Right atrium auricular region (tissue), 2 donors: ENCODE results near the gene HIVEP2. TPM values are rescaled to one million over a fixed set of nuclear protein-coding genes. Genes with fewer than 3 reads are reported as not detected.

Experiments used
- DNase-seq: peaks from one replicate; pipeline ENCODE4 v3.0.0-alpha.2; 2019; ENCODE audit warnings: low spot score
- H3K27ac ChIP-seq, 2 donors: fragments of 200-600 bp; sonication (generic); 1 replicate in 1 of 2; 2 replicates in 1 of 2; pipeline ENCODE4 v1.5.1; 2016 to 2019
- H3K27me3 ChIP-seq, 2 donors: fragments of 200-600 bp; sonication (generic); one replicate each; pipeline versions ENCODE4 v1.5.1 to v1.6.0; 2017 to 2019
- H3K36me3 ChIP-seq: fragments of 200-600 bp; sonication (generic); one replicate; pipeline ENCODE4 v1.5.1; 2016
- H3K4me1 ChIP-seq, 2 donors: fragments of 200-600 bp; sonication (generic); one replicate each; pipeline versions ENCODE4 v1.5.1 to v1.6.0; 2017 to 2019
- H3K4me3 ChIP-seq, 2 donors: fragments of 200-600 bp; sonication (generic); 1 replicate in 1 of 2; 2 replicates in 1 of 2; pipeline ENCODE4 v1.5.1; 2017 to 2019; ENCODE audit warnings: mild to moderate bottlenecking in 1 of 2, moderate library complexity in 1 of 2
- H3K9me3 ChIP-seq, 2 donors: fragments of 200-600 bp; sonication (generic); one replicate each; pipeline ENCODE4 v1.5.1; 2019
- total RNA-seq, 2 donors: library from RNA; depleted of rRNA; stranded (reverse); fragments of >200 nt; gene quantifications; one replicate each; pipeline ENCODE4 v1.1.0, GENCODE V29; 2016
- TF ChIP-seq, protein P1 (sequence below), 2 donors: fragments of 200-600 bp; sonication (generic); IDR thresholded peaks; one replicate each; pipeline ENCODE4 v1.5.1; 2019; ENCODE audit warnings: antibody characterized with exemption in 2 of 2

HIVEP2 gene
- total RNA-seq, 2 donors from 2014 or later, result 19.2 to 28.6 TPM

DNA sequence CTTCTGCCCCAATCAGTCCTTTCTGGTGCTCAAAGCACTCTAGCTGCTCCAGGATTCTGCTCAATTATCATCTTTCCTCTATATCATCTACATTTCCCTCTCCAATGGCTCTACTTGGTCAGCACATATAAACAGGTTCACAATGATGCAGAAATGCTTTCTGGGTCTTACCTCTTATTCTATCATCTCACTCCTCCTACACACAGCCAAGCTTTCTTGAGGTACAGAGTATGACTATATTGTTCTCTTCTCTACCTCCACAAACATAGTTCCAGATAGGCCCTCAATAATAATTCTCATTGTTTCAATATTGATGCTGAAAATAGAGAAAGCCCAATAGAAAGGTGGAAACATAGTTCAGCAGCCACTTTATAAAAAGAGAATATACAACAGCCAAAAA lies 48.2 kb downstream of the HIVEP2 start:
- no peaks in the 10 kb centered on the region for H3K27me3 ChIP-seq
- H3K4me3 ChIP-seq, result no peak overlapping the region
- DNase-seq, result no peak
- no peaks in the 10 kb centered on the region for H3K36me3 ChIP-seq
- H3K27ac ChIP-seq, result no peak overlapping the region
- TF ChIP-seq, protein P1, sequence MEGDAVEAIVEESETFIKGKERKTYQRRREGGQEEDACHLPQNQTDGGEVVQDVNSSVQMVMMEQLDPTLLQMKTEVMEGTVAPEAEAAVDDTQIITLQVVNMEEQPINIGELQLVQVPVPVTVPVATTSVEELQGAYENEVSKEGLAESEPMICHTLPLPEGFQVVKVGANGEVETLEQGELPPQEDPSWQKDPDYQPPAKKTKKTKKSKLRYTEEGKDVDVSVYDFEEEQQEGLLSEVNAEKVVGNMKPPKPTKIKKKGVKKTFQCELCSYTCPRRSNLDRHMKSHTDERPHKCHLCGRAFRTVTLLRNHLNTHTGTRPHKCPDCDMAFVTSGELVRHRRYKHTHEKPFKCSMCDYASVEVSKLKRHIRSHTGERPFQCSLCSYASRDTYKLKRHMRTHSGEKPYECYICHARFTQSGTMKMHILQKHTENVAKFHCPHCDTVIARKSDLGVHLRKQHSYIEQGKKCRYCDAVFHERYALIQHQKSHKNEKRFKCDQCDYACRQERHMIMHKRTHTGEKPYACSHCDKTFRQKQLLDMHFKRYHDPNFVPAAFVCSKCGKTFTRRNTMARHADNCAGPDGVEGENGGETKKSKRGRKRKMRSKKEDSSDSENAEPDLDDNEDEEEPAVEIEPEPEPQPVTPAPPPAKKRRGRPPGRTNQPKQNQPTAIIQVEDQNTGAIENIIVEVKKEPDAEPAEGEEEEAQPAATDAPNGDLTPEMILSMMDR (IDR thresholded peaks at IDR 0.05), result no peak
- peaks cover 0 to 23% of the 10 kb centered on the region in 2 donors for H3K4me1 ChIP-seq
- H3K9me3 ChIP-seq, result no peaks in the 10 kb centered on the region

GRCh38 chr6:142893088-142893487 lies 51.9 kb downstream of the HIVEP2 start:
- H3K4me3 ChIP-seq, result no peak overlapping the region

GRCh38 chr6:142892254-142893021 lies 52.5 kb downstream of the HIVEP2 start:
- peaks cover 0 to 7% of the 10 kb centered on the region in 2 donors for H3K4me1 ChIP-seq
- H3K4me3 ChIP-seq, result no peak overlapping the region
- H3K27me3 ChIP-seq, result no peaks in the 10 kb centered on the region
- DNase-seq, result no peak
- H3K9me3 ChIP-seq, result no peaks in the 10 kb centered on the region
- TF ChIP-seq, protein P1 (IDR thresholded peaks at IDR 0.05), result no peak
- no peak overlapping the region for H3K27ac ChIP-seq
- H3K36me3 ChIP-seq, result no peaks in the 10 kb centered on the region

More at GRCh38 chr6:142893088-142893487, 51.9 kb downstream of the HIVEP2 start:
- Histone ChIP-seq H3K27ac (no peak overlapping the region), H3K9me3 (no peaks in the 10 kb centered on the region), H3K4me1 (peaks cover 0 to 7% of the 10 kb centered on the region in 2 donors), H3K27me3 (no peaks in the 10 kb centered on the region), H3K36me3 (no peaks in the 10 kb centered on the region)
- DNase-seq, result no peak
- TF ChIP-seq, protein P1 (IDR thresholded peaks at IDR 0.05), result no peak

- H3K36me3 ChIP-seq, result no peaks in the 10 kb centered on the region
Measured at GRCh38 chr6:142891454-142891853, 53.5 kb downstream of the HIVEP2 start.

DNA sequence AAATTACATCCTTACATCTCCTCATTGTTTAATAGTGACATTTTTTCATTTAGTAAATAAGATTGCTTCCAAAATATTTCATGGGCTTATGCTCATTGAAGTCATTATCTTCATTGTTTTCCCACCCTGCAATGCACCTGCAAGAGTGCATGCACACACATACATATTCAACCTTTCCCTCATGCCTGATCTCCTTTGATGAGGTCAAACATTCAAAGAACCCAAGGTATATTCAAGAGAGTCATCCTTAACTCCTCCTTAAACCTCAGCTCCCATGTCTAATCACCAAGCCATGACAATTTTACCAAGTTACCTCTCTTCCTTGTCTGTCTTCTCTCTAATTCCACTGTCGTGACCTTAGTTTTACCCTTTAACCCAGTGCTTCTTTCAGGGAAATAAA lies 56.5 kb downstream of the HIVEP2 start:
- no peaks in the 10 kb centered on the region for H3K9me3 ChIP-seq
- no peak overlapping the region for H3K27ac ChIP-seq
- no peaks in the 10 kb centered on the region for H3K27me3 ChIP-seq
- H3K4me3 ChIP-seq, result no peak overlapping the region
- no peaks in the 10 kb centered on the region for H3K36me3 ChIP-seq
- peaks cover 0 to 36% of the 10 kb centered on the region in 2 donors for H3K4me1 ChIP-seq
- DNase-seq, result no peak
- TF ChIP-seq, protein P1 (IDR thresholded peaks at IDR 0.05), result no peak

More at GRCh38 chr6:142891454-142891853, 53.5 kb downstream of the HIVEP2 start:
- Histone ChIP-seq H3K4me3 (no peak overlapping the region), H3K27me3 (no peaks in the 10 kb centered on the region), H3K4me1 (peaks cover 0 to 14% of the 10 kb centered on the region in 2 donors), H3K27ac (no peak overlapping the region), H3K9me3 (no peaks in the 10 kb centered on the region)
- no peak for DNase-seq
- TF ChIP-seq, protein P1 (IDR thresholded peaks at IDR 0.05), result no peak
